ENCODE data around the gene DIAPH2.

The DIAPH2 gene

GRCh38 chrX:96833333-96833732 lies 148.7 kb downstream of the DIAPH2 start:
- TF ChIP-seq GATA2 (IDR thresholded peaks at IDR 0.05; ENCODE audit: low read depth, low read length) (no peak), GATA3 (IDR thresholded peaks at IDR 0.05; ENCODE audit: low read depth, low read length) (no peak)

DNA sequence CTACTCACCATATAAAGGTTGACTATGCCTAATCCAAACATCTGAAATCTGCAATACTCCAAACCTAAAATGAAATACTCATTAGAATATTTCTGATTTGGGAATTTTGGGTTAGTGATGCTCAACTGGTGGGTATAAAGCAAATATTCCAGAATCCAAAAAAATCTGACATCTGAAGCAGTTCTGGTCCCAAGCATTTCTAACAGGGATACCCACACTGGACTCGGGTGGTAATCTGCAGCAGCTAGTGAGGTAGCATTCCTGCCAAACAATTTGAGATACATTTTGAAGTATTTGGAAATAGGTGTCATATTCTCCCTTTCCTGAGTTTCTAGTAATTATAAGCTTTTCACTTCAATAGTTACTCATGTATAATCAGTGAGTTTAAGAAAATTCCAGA lies 149.5 kb downstream of the DIAPH2 start:
- TF ChIP-seq GATA3 (IDR thresholded peaks at IDR 0.05; ENCODE audit: low read depth, low read length) = no peak
- TF ChIP-seq GATA2 (IDR thresholded peaks at IDR 0.05; ENCODE audit: low read depth, low read length) = no peak

- TF ChIP-seq GATA3 (IDR thresholded peaks at IDR 0.05; ENCODE audit: low read depth, low read length) (no peak), GATA2 (IDR thresholded peaks at IDR 0.05; ENCODE audit: low read depth, low read length) (no peak)
These were observed 151.1 kb downstream of the DIAPH2 start for GRCh38 chrX:96835660-96836289.

- no peak for TF ChIP-seq GATA3 (IDR thresholded peaks at IDR 0.05; ENCODE audit: low read depth, low read length)
- no peak for TF ChIP-seq GATA2 (IDR thresholded peaks at IDR 0.05; ENCODE audit: low read depth, low read length)
These were observed 153.2 kb downstream of the DIAPH2 start for GRCh38 chrX:96837808-96838207.

DNA sequence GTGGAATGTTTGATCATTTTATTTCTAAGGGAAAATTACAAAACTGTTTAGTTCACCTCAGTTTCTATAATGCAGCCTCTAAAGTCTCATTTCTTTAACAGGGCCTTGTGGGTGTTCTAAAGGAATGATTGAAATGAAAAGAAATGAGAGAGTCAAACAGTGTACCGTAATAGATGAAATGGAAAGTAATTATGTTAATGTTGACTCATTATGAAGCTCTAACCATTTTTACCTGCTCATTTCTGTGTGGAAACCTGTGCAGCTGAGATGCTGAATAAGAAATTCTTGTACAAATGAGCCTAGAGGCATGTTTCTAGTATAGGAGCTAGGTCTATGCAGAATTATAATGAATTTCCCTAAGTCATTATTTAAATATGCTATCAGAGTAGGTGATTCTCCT lies 153.9 kb downstream of the DIAPH2 start:
- TF ChIP-seq GATA3 (IDR thresholded peaks at IDR 0.05; ENCODE audit: low read depth, low read length) = no peak
- no peak for TF ChIP-seq GATA2 (IDR thresholded peaks at IDR 0.05; ENCODE audit: low read depth, low read length)

GRCh38 chrX:96841325-96841724 lies 156.7 kb downstream of the DIAPH2 start:
- TF ChIP-seq GATA3 (IDR thresholded peaks at IDR 0.05; ENCODE audit: low read depth, low read length) (no peak), GATA2 (IDR thresholded peaks at IDR 0.05; ENCODE audit: low read depth, low read length) (no peak)

DNA sequence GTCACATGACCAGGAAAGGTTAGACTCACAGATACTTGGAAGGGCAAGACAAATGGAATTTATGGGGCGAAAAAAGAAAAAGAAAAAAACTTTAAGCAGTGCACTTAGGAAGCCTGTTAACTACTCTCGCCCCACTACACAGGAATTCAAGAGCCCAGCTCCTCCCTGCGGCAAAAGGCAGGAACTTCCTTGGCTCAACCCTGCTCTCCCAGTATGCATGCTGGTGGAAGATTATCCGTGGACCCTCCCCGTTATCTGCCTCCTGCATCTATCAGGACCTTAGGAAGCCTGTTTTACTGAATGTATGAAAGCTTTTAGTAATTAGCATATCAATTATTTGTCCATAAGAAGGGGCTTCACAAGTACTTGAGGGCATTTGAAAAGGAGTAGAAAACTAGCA lies 158.9 kb downstream of the DIAPH2 start:
- TF ChIP-seq GATA2 (IDR thresholded peaks at IDR 0.05; ENCODE audit: low read depth, low read length) = no peak
- TF ChIP-seq GATA3 (IDR thresholded peaks at IDR 0.05; ENCODE audit: low read depth, low read length) = no peak

DNA sequence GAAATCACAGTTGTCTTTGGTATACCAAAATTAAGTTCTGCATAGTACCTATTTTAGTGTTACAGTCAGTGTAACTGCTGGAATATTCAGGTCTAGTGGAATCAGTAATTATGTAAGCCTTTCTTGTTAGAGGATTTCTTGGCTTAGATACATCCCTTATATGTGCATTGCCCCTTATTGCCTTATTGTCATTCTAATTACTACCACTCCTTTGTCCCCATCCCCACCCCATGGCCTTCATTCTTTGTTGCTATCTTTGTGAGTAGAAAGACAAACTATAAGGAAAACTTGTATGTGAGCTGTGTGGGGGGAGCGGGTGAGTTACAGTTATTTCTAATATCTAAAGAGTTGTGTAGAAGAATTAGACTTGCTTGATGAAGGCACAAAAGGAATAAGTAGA lies 162.2 kb downstream of the DIAPH2 start:
- TF ChIP-seq GATA2 (IDR thresholded peaks at IDR 0.05; ENCODE audit: low read depth, low read length) (no peak), GATA3 (IDR thresholded peaks at IDR 0.05; ENCODE audit: low read depth, low read length) (no peak)

- TF ChIP-seq GATA3 (IDR thresholded peaks at IDR 0.05; ENCODE audit: low read depth, low read length) = no peak
- no peak for TF ChIP-seq GATA2 (IDR thresholded peaks at IDR 0.05; ENCODE audit: low read depth, low read length)
These were observed 176.6 kb downstream of the DIAPH2 start for GRCh38 chrX:96861218-96861617.

- TF ChIP-seq GATA2 (IDR thresholded peaks at IDR 0.05; ENCODE audit: low read depth, low read length) (no peak), GATA3 (IDR thresholded peaks at IDR 0.05; ENCODE audit: low read depth, low read length) (no peak)
These were observed 177.0 kb downstream of the DIAPH2 start for GRCh38 chrX:96861661-96862060.

DNA sequence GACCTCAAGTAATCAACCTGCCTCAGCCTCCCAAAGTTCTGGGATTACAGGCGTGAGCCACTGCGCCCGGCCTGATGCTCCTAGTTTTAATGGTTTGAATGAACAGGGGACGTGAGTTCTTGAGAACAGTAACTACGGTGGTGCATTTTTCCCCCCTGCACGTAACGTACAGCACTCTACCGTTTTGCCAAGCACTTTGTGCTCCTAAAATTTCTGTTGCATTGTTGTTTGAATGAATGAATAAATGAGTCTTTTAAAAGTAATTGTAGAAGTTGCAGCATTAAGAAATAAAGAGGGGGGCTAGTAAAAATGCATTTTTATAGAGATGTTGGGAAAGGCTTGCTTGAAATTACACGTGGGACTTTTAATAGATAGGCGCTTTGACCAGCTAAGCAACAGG lies 199.0 kb downstream of the DIAPH2 start, which contains the start of gene RPA4:
Gene RPA4 (plus strand): TSS at position 301 of the 400 bp plus-strand sequence. CDS start 403 bp downstream, outside the sequence.
- TF ChIP-seq GATA2 (IDR thresholded peaks at IDR 0.05; ENCODE audit: low read depth, low read length) = no peak
- no peak for TF ChIP-seq GATA3 (IDR thresholded peaks at IDR 0.05; ENCODE audit: low read depth, low read length)

- TF ChIP-seq GATA2 (IDR thresholded peaks at IDR 0.05; ENCODE audit: low read depth, low read length) (no peak), GATA3 (IDR thresholded peaks at IDR 0.05; ENCODE audit: low read depth, low read length) (no peak)
These were observed 199.4 kb downstream of the DIAPH2 start for GRCh38 chrX:96884027-96884426.

DNA sequence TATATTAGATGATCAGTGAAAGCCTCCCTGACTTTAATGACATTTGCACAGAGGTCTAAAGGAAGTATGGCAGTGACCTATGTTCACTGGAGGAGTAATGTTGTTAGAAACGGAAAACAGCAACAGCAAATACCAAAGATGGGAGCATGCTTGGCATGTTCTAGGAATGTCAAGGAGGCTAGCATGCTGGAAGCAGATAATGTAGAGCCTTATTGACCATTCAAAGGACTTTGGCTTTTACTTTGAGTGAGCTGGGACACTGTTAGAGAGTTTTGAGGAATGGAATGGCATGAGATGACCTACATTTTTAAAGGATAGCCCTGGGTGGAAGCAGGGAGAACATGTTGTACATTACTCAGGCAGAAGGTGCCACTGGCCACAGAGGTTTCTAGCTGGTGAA lies 205.1 kb downstream of the DIAPH2 start:
- TF ChIP-seq GATA2 (IDR thresholded peaks at IDR 0.05; ENCODE audit: low read depth, low read length) (no peak), GATA3 (IDR thresholded peaks at IDR 0.05; ENCODE audit: low read depth, low read length) (no peak)

DNA sequence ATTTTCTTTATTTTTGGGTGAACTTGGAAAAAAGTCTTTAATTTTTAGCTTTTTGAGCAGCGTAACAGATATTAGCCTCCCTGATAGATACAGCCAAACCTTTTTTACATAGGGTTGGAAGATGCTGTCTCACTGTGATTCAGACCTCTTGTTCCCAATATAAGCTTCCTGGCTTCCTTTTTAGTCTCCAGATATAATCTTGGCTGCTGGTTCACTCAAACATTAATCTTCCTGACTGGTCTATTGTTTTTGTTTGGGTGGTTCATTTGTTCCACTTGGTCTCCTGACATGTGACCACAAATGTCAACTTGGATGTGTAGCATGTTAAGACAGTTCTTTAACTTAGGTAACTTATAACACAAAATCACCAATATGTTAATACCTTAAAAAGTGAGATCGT lies 222.1 kb downstream of the DIAPH2 start:
- TF ChIP-seq GATA3 (IDR thresholded peaks at IDR 0.05; ENCODE audit: low read depth, low read length) (no peak), GATA2 (IDR thresholded peaks at IDR 0.05; ENCODE audit: low read depth, low read length) (no peak)

- TF ChIP-seq GATA2 (IDR thresholded peaks at IDR 0.05; ENCODE audit: low read depth, low read length) = no peak
- TF ChIP-seq GATA3 (IDR thresholded peaks at IDR 0.05; ENCODE audit: low read depth, low read length) = no peak
These were observed 223.1 kb downstream of the DIAPH2 start for GRCh38 chrX:96907516-96908272.

All from SH-SY5Y (cell line).